22Rv1 (cell line): Measurements from ENCODE around the gene FAF1.
A peak's percentile ranks its signal among the peaks of the same experiment; 100 is the strongest.
"Not testable (repeated sequence)": the region's sequence is repeated elsewhere in the genome, so short reads cannot be mapped to it uniquely, and the experiment has no call there.

Experiments used
- H3K27ac ChIP-seq: fragments of 450-650 bp; 2 replicates; pipeline ENCODE4 v1.5.1; 2017
- ZFX ChIP-seq: fragments of 450-650 bp; IDR thresholded peaks from 2 replicates; pipeline ENCODE4 v1.6.1; 2017; ENCODE audit warnings: antibody characterized with exemption, borderline replicate concordance
- TF ChIP-seq, protein P1 (sequence below): fragments of 450-650 bp; IDR thresholded peaks from 2 replicates; pipeline ENCODE4 v1.5.1; 2017; ENCODE audit warnings: mild to moderate bottlenecking

FAF1 gene

DNA sequence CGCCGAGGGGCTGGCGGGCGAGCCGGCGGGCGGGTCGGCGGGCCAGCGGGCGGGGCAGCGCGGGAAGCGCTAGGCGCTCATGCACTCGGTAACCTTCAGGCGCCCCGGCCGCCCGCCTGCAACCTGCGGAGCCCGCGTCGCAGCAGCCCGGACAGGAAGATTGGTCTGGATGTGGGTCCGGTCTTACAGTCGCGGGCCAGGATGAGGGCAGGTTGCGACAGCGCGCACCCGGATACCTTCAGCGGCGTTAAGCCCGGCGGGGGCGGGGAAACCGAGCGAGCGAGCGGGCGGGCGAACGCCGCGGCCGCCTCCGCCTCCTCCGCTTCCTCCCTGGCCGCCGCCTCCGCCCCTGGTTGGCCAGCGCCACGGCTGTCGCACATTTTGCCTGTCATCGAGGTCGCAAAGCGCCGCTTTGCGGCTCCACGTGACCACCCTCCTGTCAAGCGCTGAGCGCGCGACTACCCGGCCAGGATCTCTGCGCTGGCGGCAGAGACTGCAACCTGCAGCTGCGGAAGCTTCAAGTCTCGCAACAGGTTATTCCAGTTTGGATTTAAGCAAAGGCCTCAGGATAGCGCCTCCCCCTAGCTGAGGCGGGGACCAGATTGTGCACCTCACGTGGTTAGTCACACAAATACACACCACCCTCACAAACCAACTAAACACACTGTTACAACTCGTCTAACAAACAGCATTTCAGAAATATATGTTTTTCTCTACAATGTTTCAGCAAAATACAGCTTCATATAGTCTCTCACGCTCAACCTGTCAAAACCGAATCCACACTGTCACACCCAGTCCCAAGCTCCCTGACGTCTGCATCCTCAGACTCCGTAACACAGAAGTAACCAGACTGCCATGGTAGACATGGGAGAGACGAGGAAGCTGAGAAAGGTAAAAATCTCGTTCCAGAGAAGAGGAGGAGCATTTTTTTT lies at the start of gene FAF1:
Gene FAF1, minus strand, starts transcription at position 355 of the 932 bp plus-strand sequence. CDS start 456 bp downstream, outside the sequence.
- TF ChIP-seq, protein P1, sequence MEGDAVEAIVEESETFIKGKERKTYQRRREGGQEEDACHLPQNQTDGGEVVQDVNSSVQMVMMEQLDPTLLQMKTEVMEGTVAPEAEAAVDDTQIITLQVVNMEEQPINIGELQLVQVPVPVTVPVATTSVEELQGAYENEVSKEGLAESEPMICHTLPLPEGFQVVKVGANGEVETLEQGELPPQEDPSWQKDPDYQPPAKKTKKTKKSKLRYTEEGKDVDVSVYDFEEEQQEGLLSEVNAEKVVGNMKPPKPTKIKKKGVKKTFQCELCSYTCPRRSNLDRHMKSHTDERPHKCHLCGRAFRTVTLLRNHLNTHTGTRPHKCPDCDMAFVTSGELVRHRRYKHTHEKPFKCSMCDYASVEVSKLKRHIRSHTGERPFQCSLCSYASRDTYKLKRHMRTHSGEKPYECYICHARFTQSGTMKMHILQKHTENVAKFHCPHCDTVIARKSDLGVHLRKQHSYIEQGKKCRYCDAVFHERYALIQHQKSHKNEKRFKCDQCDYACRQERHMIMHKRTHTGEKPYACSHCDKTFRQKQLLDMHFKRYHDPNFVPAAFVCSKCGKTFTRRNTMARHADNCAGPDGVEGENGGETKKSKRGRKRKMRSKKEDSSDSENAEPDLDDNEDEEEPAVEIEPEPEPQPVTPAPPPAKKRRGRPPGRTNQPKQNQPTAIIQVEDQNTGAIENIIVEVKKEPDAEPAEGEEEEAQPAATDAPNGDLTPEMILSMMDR = peak; percentile 45
- TF ChIP-seq ZFX = no peak
- peak within 1 kb of the TSS; percentile 98 for H3K27ac ChIP-seq

- TF ChIP-seq, protein P1 = no peak
- no peak for TF ChIP-seq ZFX
- no peak overlapping the region for H3K27ac ChIP-seq
These were observed 49.3 kb upstream of the FAF1 start for GRCh38 chr1:51009381-51009780.

GRCh38 chr1:51005549-51005948 lies 45.5 kb upstream of the FAF1 start:
- not testable (repeated sequence) for H3K27ac ChIP-seq

DNA sequence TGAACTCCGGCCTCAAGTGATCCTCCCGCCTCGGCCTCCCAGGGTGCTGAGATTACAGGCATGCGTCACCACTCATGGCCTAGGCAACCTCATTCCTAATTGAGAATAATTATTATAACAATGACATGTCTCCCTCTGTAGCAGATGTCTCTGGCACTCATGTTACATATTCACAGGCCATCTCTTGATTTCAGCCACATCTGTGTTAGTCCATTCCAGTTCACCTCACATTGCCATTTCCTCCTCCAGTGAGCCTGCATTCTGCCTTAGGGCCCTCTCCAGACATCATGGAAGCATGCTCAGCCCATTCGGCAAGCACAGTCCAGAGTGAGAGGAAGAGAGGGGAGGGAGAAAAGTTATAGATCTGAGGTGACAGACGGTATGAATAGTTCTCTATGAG lies 42.4 kb upstream of the FAF1 start:
- no peak overlapping the region for H3K27ac ChIP-seq

GRCh38 chr1:51000651-51001050 lies 40.6 kb upstream of the FAF1 start:
- H3K27ac ChIP-seq = no peak overlapping the region
- TF ChIP-seq, protein P1 = no peak
- no peak for TF ChIP-seq ZFX

More for the DNA sequence above, 42.4 kb upstream of the FAF1 start:
- no peak for TF ChIP-seq ZFX
- TF ChIP-seq, protein P1 = no peak

DNA sequence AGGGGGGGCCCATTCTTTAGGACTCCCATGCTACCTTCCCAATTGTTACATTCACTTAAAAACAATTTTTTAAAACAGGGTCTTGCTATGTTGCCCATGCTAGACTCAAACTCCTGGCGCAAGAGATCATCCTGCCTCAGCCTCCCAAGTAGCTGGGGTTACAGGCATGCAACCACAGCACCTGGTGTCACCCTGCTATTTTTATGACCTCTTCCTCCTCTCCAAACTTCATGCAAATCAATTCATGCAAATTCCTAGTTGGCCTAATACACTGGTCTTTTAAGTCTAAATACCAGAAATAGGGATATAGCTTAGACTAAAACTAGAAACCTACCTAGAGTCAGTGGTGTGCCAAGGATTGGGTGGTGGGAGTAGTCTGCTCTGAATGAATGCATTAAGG lies 40.1 kb upstream of the FAF1 start:
- TF ChIP-seq, protein P1 = no peak
- no peak for TF ChIP-seq ZFX
- no peak overlapping the region for H3K27ac ChIP-seq

DNA sequence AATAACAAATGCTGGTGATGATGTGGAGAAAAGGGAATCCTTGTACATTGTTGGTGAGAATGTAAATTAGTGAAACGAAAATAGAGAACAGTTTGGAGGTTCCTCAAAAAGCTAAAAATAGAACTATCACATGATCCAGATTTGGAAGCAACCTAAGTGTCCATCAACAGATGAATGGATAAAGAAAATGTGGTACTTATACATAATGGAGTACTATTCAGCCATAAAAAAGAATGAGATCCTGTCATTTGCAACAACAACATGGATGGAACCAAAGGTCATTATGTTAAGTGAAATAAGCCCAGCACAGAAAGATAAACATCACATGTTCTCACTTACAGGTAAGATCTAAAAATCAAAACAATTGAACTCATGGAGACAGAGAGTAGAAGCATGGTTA lies 39.3 kb upstream of the FAF1 start:
- not testable (repeated sequence) for H3K27ac ChIP-seq

- no peak for TF ChIP-seq ZFX
- TF ChIP-seq, protein P1 = no peak
- H3K27ac ChIP-seq = no peak overlapping the region
These were observed 36.0 kb upstream of the FAF1 start for GRCh38 chr1:50996083-50996482.
